Neural progenitor cell (in vitro differentiated cells): Measurements from ENCODE around the gene PC. TPM values are rescaled to one million over a fixed set of nuclear protein-coding genes. Genes with fewer than 3 reads are reported as not detected.

Experiments
- DNase-seq: peaks from one replicate; pipeline ENCODE4 v3.0.0-alpha.2; 2016; ENCODE audit warnings: low spot score
- H2AFZ ChIP-seq: fragments of 200-600 bp; sonication (generic); replicated peaks from 2 replicates; pipeline ENCODE4 v1.6.1; 2016; ENCODE audit warnings: antibody characterized with exemption
- H3F3A ChIP-seq: fragments of 200-600 bp; sonication (generic); 2 replicates; pipeline ENCODE4 v1.6.1; 2016; ENCODE audit warnings: antibody characterized with exemption, low read depth
- H3K27ac ChIP-seq: fragments of 200-600 bp; sonication (generic); 2 replicates; pipeline ENCODE4 v1.5.1; 2016; ENCODE audit warnings: mild to moderate bottlenecking
- H3K27me3 ChIP-seq: fragments of 200-600 bp; sonication (generic); 2 replicates; pipeline ENCODE4 v1.6.1; 2016; ENCODE audit warnings: mild to moderate bottlenecking, moderate library complexity
- H3K36me3 ChIP-seq: fragments of 200-600 bp; sonication (generic); 2 replicates; pipeline ENCODE4 v1.5.1; 2016
- H3K4me1 ChIP-seq: fragments of 200-600 bp; sonication (generic); 2 replicates; pipeline ENCODE4 v1.6.1; 2016; ENCODE audit warnings: mixed run types
- H3K4me2 ChIP-seq: fragments of 200-600 bp; sonication (generic); 2 replicates; pipeline ENCODE4 v1.6.1; 2016
- H3K4me3 ChIP-seq: fragments of 200-600 bp; sonication (generic); 2 replicates; pipeline ENCODE4 v1.5.1; 2016
- H3K79me2 ChIP-seq: fragments of 200-600 bp; sonication (generic); 2 replicates; pipeline ENCODE4 v1.6.1; 2016; ENCODE audit warnings: low read depth
- H3K9ac ChIP-seq: fragments of 200-600 bp; sonication (generic); 2 replicates; pipeline ENCODE4 v1.6.1; 2016
- H3K9me3 ChIP-seq: fragments of 200-600 bp; sonication (generic); 2 replicates; pipeline ENCODE4 v1.5.1; 2016; ENCODE audit warnings: low read depth
- H4K20me1 ChIP-seq: fragments of 200-600 bp; sonication (generic); 2 replicates; pipeline ENCODE4 v1.6.1; 2016; ENCODE audit warnings: low read depth
- H3K27ac Mint-ChIP-seq: 3 replicates; pipeline ENCODE4 v1.8.0; 2021; ENCODE audit warnings: mixed read lengths
- H3K27me3 Mint-ChIP-seq: 2 replicates; pipeline ENCODE4 v1.8.0; 2022; ENCODE audit warnings: low read depth, mild to moderate bottlenecking, inconsistent platforms, moderate library complexity, mixed read lengths; ENCODE audit not compliant: insufficient read depth
- H3K36me3 Mint-ChIP-seq: 3 replicates; pipeline ENCODE4 v1.8.0; 2021; ENCODE audit warnings: mixed read lengths
- H3K4me1 Mint-ChIP-seq: 3 replicates; pipeline ENCODE4 v1.8.0; 2021; ENCODE audit warnings: mixed read lengths
- H3K4me3 Mint-ChIP-seq: 3 replicates; pipeline ENCODE4 v1.8.0; 2021; ENCODE audit warnings: mild to moderate bottlenecking, moderate library complexity, mixed read lengths
- H3K9me3 Mint-ChIP-seq: 3 replicates; pipeline ENCODE4 v1.8.0; 2020; ENCODE audit warnings: mixed read lengths
- EZH2 ChIP-seq: fragments of 200-600 bp; sonication (generic); IDR thresholded peaks from 2 replicates; pipeline ENCODE4 v1.6.1; 2017; ENCODE audit warnings: antibody characterized with exemption, mild to moderate bottlenecking, moderate library complexity
- EZH2phosphoT487 ChIP-seq: fragments of 200-600 bp; sonication (generic); IDR thresholded peaks from 2 replicates; pipeline ENCODE4 v1.6.1; 2017; ENCODE audit warnings: antibody characterized with exemption
- total RNA-seq: library from RNA; depleted of rRNA; stranded (reverse); fragments of >200 nt; gene quantifications from 2 replicates; pipeline ENCODE4 v1.2.3, GENCODE V29; 2015; ENCODE audit warnings: low replicate concordance
- TF ChIP-seq, protein P1 (sequence below): fragments of 200-600 bp; sonication (generic); IDR thresholded peaks from 2 replicates; pipeline ENCODE4 v1.5.1; 2017; ENCODE audit warnings: antibody characterized with exemption, mild to moderate bottlenecking

Gene PC
- total RNA-seq, 1 donor from 2014 or later = 11.4 TPM

DNA sequence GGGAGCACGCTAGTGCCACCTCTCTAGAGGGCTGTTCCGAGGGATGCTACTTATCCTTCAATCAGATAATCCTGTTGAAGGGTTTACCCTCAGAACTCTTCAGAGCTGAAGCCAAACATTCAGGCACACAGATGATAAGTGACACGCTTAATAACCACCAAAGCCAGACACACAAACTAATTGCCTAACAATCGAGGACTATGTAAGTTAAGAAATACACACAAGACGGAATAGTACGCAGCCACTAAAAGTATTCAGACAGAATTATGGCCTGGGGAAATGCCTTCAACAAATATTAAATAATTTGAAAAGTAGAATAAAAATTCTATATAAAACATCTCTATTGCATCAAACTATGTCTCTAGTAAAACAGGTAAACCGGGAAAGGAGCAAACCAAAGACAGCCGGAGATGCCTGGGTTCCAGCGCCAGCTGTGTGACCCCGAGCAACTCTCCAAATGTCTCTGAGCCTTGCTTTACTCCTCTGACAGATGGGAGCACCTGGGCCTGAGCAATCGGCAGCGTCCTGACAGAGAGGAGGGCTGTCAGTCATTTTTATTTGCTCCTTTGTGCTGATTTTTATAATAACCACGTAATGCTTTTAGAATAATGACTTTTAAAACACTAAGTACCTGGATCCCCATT lies 90.0 kb downstream of the PC start:
- no peaks in the 10 kb centered on the region for H4K20me1 ChIP-seq
- H3F3A ChIP-seq = no peaks in the 10 kb centered on the region
- H3K27ac ChIP-seq = no peak overlapping the region
- DNase-seq = no peak
- H3K4me2 ChIP-seq = no peak overlapping the region
- Mint-ChIP-seq H3K4me3 (no peak overlapping the region), H3K27ac (no peak overlapping the region), H3K4me1 (peaks cover 7% of the 10 kb centered on the region), H3K36me3 (peaks cover 2% of the 10 kb centered on the region), H3K9me3 (no peaks in the 10 kb centered on the region), H3K27me3 (peaks cover 6% of the 10 kb centered on the region)
- no peak overlapping the region for H3K9ac ChIP-seq
- no peaks in the 10 kb centered on the region for H3K9me3 ChIP-seq
- H3K79me2 ChIP-seq = no peaks in the 10 kb centered on the region
- H2AFZ ChIP-seq = no peak overlapping the region
- no peak overlapping the region for H3K4me3 ChIP-seq
- TF ChIP-seq EZH2phosphoT487 (no peak), EZH2 (no peak)
- TF ChIP-seq, protein P1, sequence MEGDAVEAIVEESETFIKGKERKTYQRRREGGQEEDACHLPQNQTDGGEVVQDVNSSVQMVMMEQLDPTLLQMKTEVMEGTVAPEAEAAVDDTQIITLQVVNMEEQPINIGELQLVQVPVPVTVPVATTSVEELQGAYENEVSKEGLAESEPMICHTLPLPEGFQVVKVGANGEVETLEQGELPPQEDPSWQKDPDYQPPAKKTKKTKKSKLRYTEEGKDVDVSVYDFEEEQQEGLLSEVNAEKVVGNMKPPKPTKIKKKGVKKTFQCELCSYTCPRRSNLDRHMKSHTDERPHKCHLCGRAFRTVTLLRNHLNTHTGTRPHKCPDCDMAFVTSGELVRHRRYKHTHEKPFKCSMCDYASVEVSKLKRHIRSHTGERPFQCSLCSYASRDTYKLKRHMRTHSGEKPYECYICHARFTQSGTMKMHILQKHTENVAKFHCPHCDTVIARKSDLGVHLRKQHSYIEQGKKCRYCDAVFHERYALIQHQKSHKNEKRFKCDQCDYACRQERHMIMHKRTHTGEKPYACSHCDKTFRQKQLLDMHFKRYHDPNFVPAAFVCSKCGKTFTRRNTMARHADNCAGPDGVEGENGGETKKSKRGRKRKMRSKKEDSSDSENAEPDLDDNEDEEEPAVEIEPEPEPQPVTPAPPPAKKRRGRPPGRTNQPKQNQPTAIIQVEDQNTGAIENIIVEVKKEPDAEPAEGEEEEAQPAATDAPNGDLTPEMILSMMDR = no peak
- H3K27me3 ChIP-seq = no peaks in the 10 kb centered on the region
- no peaks in the 10 kb centered on the region for H3K36me3 ChIP-seq
- peaks cover 5% of the 10 kb centered on the region for H3K4me1 ChIP-seq

GRCh38 chr11:66867425-66868040 lies 90.7 kb downstream of the PC start:
- Histone ChIP-seq H3K4me1 (peaks cover 5% of the 10 kb centered on the region), H3K9me3 (no peaks in the 10 kb centered on the region), H3F3A (no peaks in the 10 kb centered on the region), H3K27ac (no peak overlapping the region), H2AFZ (no peak overlapping the region), H3K27me3 (no peaks in the 10 kb centered on the region), H3K4me3 (no peak overlapping the region), H3K9ac (no peak overlapping the region), H3K36me3 (no peaks in the 10 kb centered on the region), H3K4me2 (no peak overlapping the region), H3K79me2 (no peaks in the 10 kb centered on the region), H4K20me1 (no peaks in the 10 kb centered on the region)
- Mint-ChIP-seq H3K9me3 (no peaks in the 10 kb centered on the region), H3K27ac (peak overlapping the region; percentile 82), H3K36me3 (peaks cover 2% of the 10 kb centered on the region), H3K27me3 (peaks cover 6% of the 10 kb centered on the region), H3K4me3 (no peak overlapping the region), H3K4me1 (peaks cover 7% of the 10 kb centered on the region)
- DNase-seq = no peak
- TF ChIP-seq, protein P1 = no peak
- TF ChIP-seq EZH2 (no peak), EZH2phosphoT487 (no peak)

- H3K4me2 ChIP-seq = no peak overlapping the region
- no peak overlapping the region for H3K4me3 Mint-ChIP-seq
- H3K9me3 Mint-ChIP-seq = no peaks in the 10 kb centered on the region
- no peaks in the 10 kb centered on the region for H4K20me1 ChIP-seq
- H3K27ac ChIP-seq = no peak overlapping the region
- TF ChIP-seq EZH2phosphoT487 (no peak), EZH2 (no peak)
- TF ChIP-seq, protein P1 = no peak
- H3K27ac Mint-ChIP-seq = no peak overlapping the region
- no peaks in the 10 kb centered on the region for H3K27me3 ChIP-seq
- peaks cover 6% of the 10 kb centered on the region for H3K27me3 Mint-ChIP-seq
- H3K36me3 Mint-ChIP-seq = peaks cover under 1% of the 10 kb centered on the region
- no peak overlapping the region for H3K9ac ChIP-seq
- no peaks in the 10 kb centered on the region for H3K9me3 ChIP-seq
- DNase-seq = no peak
- no peaks in the 10 kb centered on the region for H3K36me3 ChIP-seq
- no peak overlapping the region for H3K4me3 ChIP-seq
- H3K4me1 Mint-ChIP-seq = peaks cover 7% of the 10 kb centered on the region
- no peak overlapping the region for H2AFZ ChIP-seq
- no peaks in the 10 kb centered on the region for H3K79me2 ChIP-seq
- H3K4me1 ChIP-seq = peaks cover 5% of the 10 kb centered on the region
- H3F3A ChIP-seq = no peaks in the 10 kb centered on the region
Measured at GRCh38 chr11:66866511-66866986, 91.6 kb downstream of the PC start.
